NCI-H510A treated with DMSO at 0.1 percent for 48 hours (cell line): ENCODE results near the gene OSBPL10.
"Not testable (repeated sequence)": the region's sequence is repeated elsewhere in the genome, so short reads cannot be mapped to it uniquely, and the experiment has no call there.

Experiments used
- DNase-seq: peaks from one replicate; lab custom pipeline; 2025; lab: John Stamatoyannopoulos, UW

Gene OSBPL10

GRCh38 chr3:31981206-31982181 is at the start of gene OSBPL10, which contains the start of gene ZNF860:
OSBPL10 (minus strand) TSS chr3:31981262; CDS start chr3:31981179, 83 bp downstream.
ZNF860 (plus strand) TSS chr3:31981750; CDS start chr3:31989080, 7,330 bp downstream.
- peak; percentile 59 for DNase-seq

GRCh38 chr3:32026593-32026992 is 45.5 kb upstream of the OSBPL10 start:
- no peak for DNase-seq

- DNase-seq: no peak
Observed at GRCh38 chr3:32022947-32023346, 41.9 kb upstream of the OSBPL10 start.

GRCh38 chr3:32021748-32022147 is 40.7 kb upstream of the OSBPL10 start:
- no peak for DNase-seq

- DNase-seq: no peak
Observed at GRCh38 chr3:32021155-32021554, 40.1 kb upstream of the OSBPL10 start.

GRCh38 chr3:32018757-32019564 is 37.9 kb upstream of the OSBPL10 start:
- peak; percentile 30 for DNase-seq

GRCh38 chr3:32017286-32017685 is 36.2 kb upstream of the OSBPL10 start:
- DNase-seq: no peak

- not testable (repeated sequence) for DNase-seq
Observed at GRCh38 chr3:32015638-32016037, 34.6 kb upstream of the OSBPL10 start.

- DNase-seq: not testable (repeated sequence)
Observed at GRCh38 chr3:32010699-32011098, 29.6 kb upstream of the OSBPL10 start.

GRCh38 chr3:32009957-32010356 is 28.9 kb upstream of the OSBPL10 start:
- DNase-seq: no peak

- no peak for DNase-seq
Observed at GRCh38 chr3:32009101-32009500, 28.0 kb upstream of the OSBPL10 start.

- no peak for DNase-seq
Observed at GRCh38 chr3:32004113-32004765, 23.2 kb upstream of the OSBPL10 start.

GRCh38 chr3:32003380-32003779 is 22.3 kb upstream of the OSBPL10 start:
- DNase-seq: no peak

- DNase-seq: no peak
Observed at GRCh38 chr3:32002561-32003368, 21.7 kb upstream of the OSBPL10 start.

- DNase-seq: no peak
Observed at GRCh38 chr3:32000877-32001276, 19.8 kb upstream of the OSBPL10 start.

- DNase-seq: no peak
Observed at GRCh38 chr3:31999907-32000439, 18.9 kb upstream of the OSBPL10 start.

- DNase-seq: no peak
Observed at GRCh38 chr3:31997500-31997899, 16.4 kb upstream of the OSBPL10 start.

GRCh38 chr3:31996195-31996594 is 15.1 kb upstream of the OSBPL10 start:
- DNase-seq: no peak

GRCh38 chr3:31995026-31995425 is 14.0 kb upstream of the OSBPL10 start:
- not testable (repeated sequence) for DNase-seq

- no peak for DNase-seq
Observed at GRCh38 chr3:31993843-31994242, 12.8 kb upstream of the OSBPL10 start.

- DNase-seq: not testable (repeated sequence)
Observed at GRCh38 chr3:31992995-31993394, 11.9 kb upstream of the OSBPL10 start.
